Large intestine (tissue), 3 donors: ENCODE results near the gene LRRC28. TPM values are rescaled to one million over a fixed set of nuclear protein-coding genes. Genes with fewer than 3 reads are reported as not detected.
"Not testable (repeated sequence)": the region's sequence is repeated elsewhere in the genome, so short reads cannot be mapped to it uniquely, and the experiment has no call there.

ENCODE experiments used
- DNase-seq, 2 donors: peaks; one replicate each; pipeline versions ENCODE4 v3.0.0 to v3.0.0-alpha.2; 2013
- H3K27ac ChIP-seq: one replicate; pipeline ENCODE4 v1.5.1; 2013; ENCODE audit warnings: low read length
- H3K27me3 ChIP-seq: 2 replicates; pipeline ENCODE4 v1.6.1; 2013; ENCODE audit warnings: low read length; ENCODE audit not compliant: control insufficient read depth, insufficient read depth
- H3K36me3 ChIP-seq: 2 replicates; pipeline ENCODE4 v1.6.1; 2013; ENCODE audit warnings: low read length; ENCODE audit not compliant: control insufficient read depth, insufficient read depth
- H3K4me1 ChIP-seq: one replicate; pipeline ENCODE4 v1.6.1; 2013; ENCODE audit warnings: low read length; ENCODE audit not compliant: control insufficient read depth, insufficient read depth
- H3K4me3 ChIP-seq: one replicate; pipeline ENCODE4 v1.5.1; 2013; ENCODE audit warnings: low read length
- H3K9me3 ChIP-seq: one replicate; pipeline ENCODE4 v1.6.1; 2013; ENCODE audit warnings: mild to moderate bottlenecking, low read depth, low read length, moderate library complexity; ENCODE audit not compliant: control insufficient read depth
- WGBS: methylation state at CpG from one replicate; pipeline ENCODE4 v1.1.5; 2013; ENCODE audit warnings: low lambda C conversion rate; ENCODE audit not compliant: insufficient coverage; 5-methylcytosine and 5-hydroxymethylcytosine counted together
- polyA plus RNA-seq: library from polyadenylated mRNA; unstranded; fragments of 120-200 nt; gene quantifications from one replicate; pipeline ENCODE4 v1.2.1, GENCODE V29; 2013

Gene LRRC28
- polyA plus RNA-seq, 1 donor = 40.4 TPM

GRCh38 chr15:99224372-99225214 is 26.7 kb upstream of the LRRC28 start:
- 70% methylated on average over 2 of the region's 6 CpGs for WGBS
- Histone ChIP-seq H3K4me3 (no peak overlapping the region), H3K27ac (no peak overlapping the region), H3K27me3 (no peaks in the 10 kb centered on the region), H3K4me1 (no peaks in the 10 kb centered on the region), H3K9me3 (no peaks in the 10 kb centered on the region), H3K36me3 (peaks cover 67% of the 10 kb centered on the region)
- no peak for DNase-seq

- no CpG with 5 or more reads among the region's 3 CpGs for WGBS
- H3K27ac ChIP-seq = no peak overlapping the region
- no peak for DNase-seq
- no peak overlapping the region for H3K4me3 ChIP-seq
- H3K27me3 ChIP-seq = no peaks in the 10 kb centered on the region
- H3K9me3 ChIP-seq = no peaks in the 10 kb centered on the region
- H3K4me1 ChIP-seq = no peaks in the 10 kb centered on the region
- peaks cover 52% of the 10 kb centered on the region for H3K36me3 ChIP-seq
These were observed 24.5 kb upstream of the LRRC28 start for GRCh38 chr15:99226802-99227201.

- Histone ChIP-seq H3K36me3 (peaks cover 40% of the 10 kb centered on the region), H3K9me3 (no peaks in the 10 kb centered on the region), H3K4me3 (no peak overlapping the region), H3K27me3 (no peaks in the 10 kb centered on the region), H3K4me1 (no peaks in the 10 kb centered on the region), H3K27ac (no peak overlapping the region)
- no peak for DNase-seq
- no CpG with 5 or more reads among the region's 3 CpGs for WGBS
These were observed 23.0 kb upstream of the LRRC28 start for GRCh38 chr15:99228120-99228770.

- Histone ChIP-seq H3K4me3 (no peak overlapping the region), H3K27ac (no peak overlapping the region), H3K9me3 (no peaks in the 10 kb centered on the region), H3K27me3 (no peaks in the 10 kb centered on the region), H3K36me3 (peaks cover 21% of the 10 kb centered on the region), H3K4me1 (no peaks in the 10 kb centered on the region)
- DNase-seq = no peak
- no CpG with 5 or more reads among the region's 4 CpGs for WGBS
These were observed 20.4 kb upstream of the LRRC28 start for GRCh38 chr15:99230867-99231266.

GRCh38 chr15:99232740-99233139 is 18.5 kb upstream of the LRRC28 start:
- H3K4me3 ChIP-seq = no peak overlapping the region
- no peaks in the 10 kb centered on the region for H3K4me1 ChIP-seq
- 88% methylated on average over 1 of the region's 2 CpGs for WGBS
- H3K9me3 ChIP-seq = no peaks in the 10 kb centered on the region
- peaks cover 8% of the 10 kb centered on the region for H3K36me3 ChIP-seq
- no peak overlapping the region for H3K27ac ChIP-seq
- DNase-seq = no peak
- H3K27me3 ChIP-seq = no peaks in the 10 kb centered on the region

- not testable (repeated sequence) for H3K27ac ChIP-seq, H3K4me1 ChIP-seq, H3K4me3 ChIP-seq, H3K36me3 ChIP-seq, H3K9me3 ChIP-seq, H3K27me3 ChIP-seq, DNase-seq
- 100% methylated on average over 3 of the region's 6 CpGs for WGBS
These were observed 17.1 kb upstream of the LRRC28 start for GRCh38 chr15:99234160-99234559.

- WGBS = no CpG with 5 or more reads among the region's 3 CpGs
These were observed 12.4 kb upstream of the LRRC28 start for GRCh38 chr15:99238849-99239248.

GRCh38 chr15:99239545-99240198 is 11.6 kb upstream of the LRRC28 start:
- peaks cover 9% of the 10 kb centered on the region for H3K36me3 ChIP-seq
- no peak overlapping the region for H3K27ac ChIP-seq
- no peaks in the 10 kb centered on the region for H3K4me1 ChIP-seq
- DNase-seq = no peak
- H3K4me3 ChIP-seq = no peak overlapping the region
- no peaks in the 10 kb centered on the region for H3K27me3 ChIP-seq
- no peaks in the 10 kb centered on the region for H3K9me3 ChIP-seq
- WGBS = no CpG with 5 or more reads among the region's 1 CpG

More at GRCh38 chr15:99238849-99239248, 12.4 kb upstream of the LRRC28 start:
- no peak for DNase-seq
- Histone ChIP-seq H3K4me1 (no peaks in the 10 kb centered on the region), H3K27ac (no peak overlapping the region), H3K9me3 (no peaks in the 10 kb centered on the region), H3K4me3 (no peak overlapping the region), H3K27me3 (no peaks in the 10 kb centered on the region), H3K36me3 (peaks cover 9% of the 10 kb centered on the region)

GRCh38 chr15:99241752-99242151 is 9.5 kb upstream of the LRRC28 start:
- Histone ChIP-seq H3K36me3 (peaks cover 9% of the 10 kb centered on the region), H3K27me3 (no peaks in the 10 kb centered on the region), H3K4me1 (no peaks in the 10 kb centered on the region), H3K9me3 (no peaks in the 10 kb centered on the region), H3K4me3 (no peak overlapping the region), H3K27ac (no peak overlapping the region)
- no peak for DNase-seq
- no CpG with 5 or more reads among the region's 9 CpGs for WGBS

- Histone ChIP-seq H3K9me3 (no peaks in the 10 kb centered on the region), H3K27ac (no peak overlapping the region), H3K4me1 (no peaks in the 10 kb centered on the region), H3K27me3 (no peaks in the 10 kb centered on the region), H3K36me3 (peaks cover 9% of the 10 kb centered on the region), H3K4me3 (no peak overlapping the region)
- no peak for DNase-seq
- WGBS = 100% methylated on average over 4 of the region's 4 CpGs
These were observed 7.0 kb upstream of the LRRC28 start for GRCh38 chr15:99244306-99244705.
